HL-60 (cell line): ENCODE data around the gene ACKR2.

Source experiments
- DNase-seq, 2 experiments: peaks; one replicate each; pipeline ENCODE4 v3.0.0-alpha.2; 2010 to 2020; ENCODE audit warnings: low read depth in 1 of 2, low spot score in 1 of 2
- H3K27ac ChIP-seq: fragments of 250-450 bp; sonication (Bioruptor Pico); replicated peaks from 2 replicates; pipeline ENCODE4 v1.5.1; 2020; ENCODE audit warnings: mild to moderate bottlenecking, moderate library complexity
- H3K27me3 ChIP-seq: fragments of 250-450 bp; sonication (Bioruptor Pico); 2 replicates; pipeline ENCODE4 v1.5.1; 2021; ENCODE audit warnings: mild to moderate bottlenecking, moderate library complexity; ENCODE audit not compliant: insufficient read depth, poor library complexity, severe bottlenecking
- H3K4me3 ChIP-seq: replicated peaks from 2 replicates; pipeline ENCODE4 v1.5.1; 2011; ENCODE audit warnings: mild to moderate bottlenecking, control low read depth, low read length; ENCODE audit not compliant: insufficient read depth
- CTCF ChIP-seq: IDR thresholded peaks from one replicate; pipeline ENCODE4 v1.5.1; 2011; ENCODE audit warnings: low read length, control low read depth, inconsistent platforms; ENCODE audit not compliant: insufficient read depth
- GABPA ChIP-seq: IDR thresholded peaks from 2 replicates; pipeline ENCODE4 v1.6.1; 2012; ENCODE audit warnings: low read depth
- POLR2AphosphoS5 ChIP-seq: IDR thresholded peaks from 2 replicates; pipeline ENCODE4 v1.6.1; 2012; ENCODE audit warnings: low read depth
- REST ChIP-seq: IDR thresholded peaks from 2 replicates; pipeline ENCODE4 v1.6.1; 2012; ENCODE audit warnings: low read depth; ENCODE audit not compliant: insufficient replicate concordance
- SPI1 ChIP-seq: IDR thresholded peaks from 2 replicates; pipeline ENCODE4 v1.6.1; 2012; ENCODE audit warnings: low read depth, mild to moderate bottlenecking, borderline replicate concordance

The ACKR2 gene

GRCh38 chr3:42851228-42851834 is 42.1 kb downstream of the ACKR2 start:
- Histone ChIP-seq H3K4me3 (no peak overlapping the region), H3K27ac (no peak overlapping the region), H3K27me3 (no peaks in the 10 kb centered on the region)
- DNase-seq = no peak
- no peak for TF ChIP-seq SPI1
- TF ChIP-seq CTCF = no peak
- no peak for TF ChIP-seq GABPA
- TF ChIP-seq POLR2AphosphoS5 = no peak
- no peak for TF ChIP-seq REST

GRCh38 chr3:42852441-42852840 is 43.2 kb downstream of the ACKR2 start:
- no peak for TF ChIP-seq REST
- no peak for TF ChIP-seq POLR2AphosphoS5
- no peak for TF ChIP-seq GABPA
- no peak for TF ChIP-seq SPI1
- no peak for TF ChIP-seq CTCF
- no peak for DNase-seq
- Histone ChIP-seq H3K27ac (no peak overlapping the region), H3K4me3 (no peak overlapping the region), H3K27me3 (no peaks in the 10 kb centered on the region)

- Histone ChIP-seq H3K27me3 (no peaks in the 10 kb centered on the region), H3K27ac (no peak overlapping the region), H3K4me3 (no peak overlapping the region)
- TF ChIP-seq POLR2AphosphoS5 (no peak), SPI1 (no peak), REST (no peak), GABPA (no peak), CTCF (no peak)
- no peak for DNase-seq
Observed at GRCh38 chr3:42853056-42853455, 43.8 kb downstream of the ACKR2 start.
